Eye (tissue), 1 donor: ENCODE results near the gene DUS1L.

Experiments
- DNase-seq: peaks from one replicate; pipeline ENCODE4 v3.0.0-alpha.2; 2015

Gene DUS1L

GRCh38 chr17:82055023-82055964 lies 10.3 kb downstream of the DUS1L start:
- DNase-seq, result no peak

GRCh38 chr17:82054351-82055022 lies 11.1 kb downstream of the DUS1L start:
- DNase-seq, result no peak

- no peak for DNase-seq
These were observed 11.9 kb downstream of the DUS1L start for GRCh38 chr17:82053556-82054263.

- DNase-seq, result no peak
These were observed 12.5 kb downstream of the DUS1L start for GRCh38 chr17:82053130-82053529.

- DNase-seq, result no peak
These were observed 13.0 kb downstream of the DUS1L start for GRCh38 chr17:82052638-82053059.

GRCh38 chr17:82051776-82052637 lies 13.6 kb downstream of the DUS1L start, which contains the start of the genes GPS1 and RFNG:
Gene GPS1, plus strand, starts transcription at chr17:82051898. Its CDS starts 34 bp downstream, at chr17:82051932.
Gene RFNG, minus strand, starts transcription at chr17:82051811. Its CDS starts 45 bp downstream, at chr17:82051766.
- DNase-seq, result peak; percentile 85

- no peak for DNase-seq
These were observed 14.6 kb downstream of the DUS1L start for GRCh38 chr17:82050761-82051641.

- DNase-seq, result no peak
These were observed 15.3 kb downstream of the DUS1L start for GRCh38 chr17:82050152-82050760.

- DNase-seq, result no peak
These were observed 16.1 kb downstream of the DUS1L start for GRCh38 chr17:82049521-82049971.

- no peak for DNase-seq
These were observed 16.5 kb downstream of the DUS1L start for GRCh38 chr17:82049106-82049505.

- no peak for DNase-seq
These were observed 17.0 kb downstream of the DUS1L start for GRCh38 chr17:82048571-82048971.

GRCh38 chr17:82047914-82048570 lies 17.6 kb downstream of the DUS1L start:
- no peak for DNase-seq

- no peak for DNase-seq
These were observed 18.2 kb downstream of the DUS1L start for GRCh38 chr17:82047379-82047778.

- DNase-seq, result no peak
These were observed 18.7 kb downstream of the DUS1L start for GRCh38 chr17:82046903-82047302.

GRCh38 chr17:82045936-82046484 lies 19.6 kb downstream of the DUS1L start:
- no peak for DNase-seq

- no peak for DNase-seq
These were observed 22.1 kb downstream of the DUS1L start for GRCh38 chr17:82043507-82043906.

GRCh38 chr17:82042649-82043048 lies 23.0 kb downstream of the DUS1L start:
- DNase-seq, result no peak

- no peak for DNase-seq
These were observed 24.3 kb downstream of the DUS1L start for GRCh38 chr17:82041144-82041814.

- DNase-seq, result no peak
These were observed 25.8 kb downstream of the DUS1L start for GRCh38 chr17:82039695-82040299.
